22Rv1 (cell line): Measurements from ENCODE around the gene TRMT2A.
A peak's percentile ranks its signal among the peaks of the same experiment; 100 is the strongest.
"Not testable (repeated sequence)": the region's sequence is repeated elsewhere in the genome, so short reads cannot be mapped to it uniquely, and the experiment has no call there.

Experiments used
- H3K27ac ChIP-seq: fragments of 450-650 bp; 2 replicates; pipeline ENCODE4 v1.5.1; 2017
- CTCF ChIP-seq: fragments of 450-650 bp; IDR thresholded peaks from 2 replicates; pipeline ENCODE4 v1.5.1; 2017; ENCODE audit warnings: mild to moderate bottlenecking
- ZFX ChIP-seq: fragments of 450-650 bp; IDR thresholded peaks from 2 replicates; pipeline ENCODE4 v1.6.1; 2017; ENCODE audit warnings: antibody characterized with exemption, borderline replicate concordance

TRMT2A gene

GRCh38 chr22:20116951-20117632 lies at the start of gene TRMT2A:
Gene TRMT2A (minus strand): TSS chr22:20117226. CDS start chr22:20116906, 320 bp downstream.
- TF ChIP-seq ZFX, result no peak
- TF ChIP-seq CTCF, result peak; percentile 58
- H3K27ac ChIP-seq, result peak within 1 kb of the TSS; percentile 86

- TF ChIP-seq ZFX, result no peak
- no peak for TF ChIP-seq CTCF
- no peak overlapping the region for H3K27ac ChIP-seq
Measured at GRCh38 chr22:20166703-20167102, 49.7 kb upstream of the TRMT2A start.

GRCh38 chr22:20165913-20166312 lies 48.9 kb upstream of the TRMT2A start:
- no peak overlapping the region for H3K27ac ChIP-seq
- TF ChIP-seq ZFX (no peak), CTCF (no peak)

- TF ChIP-seq ZFX, result no peak
- TF ChIP-seq CTCF, result no peak
- H3K27ac ChIP-seq, result no peak overlapping the region
Measured at GRCh38 chr22:20165421-20165820, 48.4 kb upstream of the TRMT2A start.

- TF ChIP-seq CTCF (no peak), ZFX (no peak)
Measured at GRCh38 chr22:20164863-20165262, 47.8 kb upstream of the TRMT2A start.

GRCh38 chr22:20160041-20160440 lies 43.0 kb upstream of the TRMT2A start:
- no peak for TF ChIP-seq CTCF
- no peak for TF ChIP-seq ZFX
- no peak overlapping the region for H3K27ac ChIP-seq

More at GRCh38 chr22:20164863-20165262, 47.8 kb upstream of the TRMT2A start:
- no peak overlapping the region for H3K27ac ChIP-seq

- H3K27ac ChIP-seq, result not testable (repeated sequence)
Measured at GRCh38 chr22:20159531-20159930, 42.5 kb upstream of the TRMT2A start.

- TF ChIP-seq ZFX (no peak), CTCF (no peak)
- H3K27ac ChIP-seq, result no peak overlapping the region
Measured at GRCh38 chr22:20159076-20159475, 42.0 kb upstream of the TRMT2A start.
